Measurements from ENCODE around the gene TRIM13.

DNA sequence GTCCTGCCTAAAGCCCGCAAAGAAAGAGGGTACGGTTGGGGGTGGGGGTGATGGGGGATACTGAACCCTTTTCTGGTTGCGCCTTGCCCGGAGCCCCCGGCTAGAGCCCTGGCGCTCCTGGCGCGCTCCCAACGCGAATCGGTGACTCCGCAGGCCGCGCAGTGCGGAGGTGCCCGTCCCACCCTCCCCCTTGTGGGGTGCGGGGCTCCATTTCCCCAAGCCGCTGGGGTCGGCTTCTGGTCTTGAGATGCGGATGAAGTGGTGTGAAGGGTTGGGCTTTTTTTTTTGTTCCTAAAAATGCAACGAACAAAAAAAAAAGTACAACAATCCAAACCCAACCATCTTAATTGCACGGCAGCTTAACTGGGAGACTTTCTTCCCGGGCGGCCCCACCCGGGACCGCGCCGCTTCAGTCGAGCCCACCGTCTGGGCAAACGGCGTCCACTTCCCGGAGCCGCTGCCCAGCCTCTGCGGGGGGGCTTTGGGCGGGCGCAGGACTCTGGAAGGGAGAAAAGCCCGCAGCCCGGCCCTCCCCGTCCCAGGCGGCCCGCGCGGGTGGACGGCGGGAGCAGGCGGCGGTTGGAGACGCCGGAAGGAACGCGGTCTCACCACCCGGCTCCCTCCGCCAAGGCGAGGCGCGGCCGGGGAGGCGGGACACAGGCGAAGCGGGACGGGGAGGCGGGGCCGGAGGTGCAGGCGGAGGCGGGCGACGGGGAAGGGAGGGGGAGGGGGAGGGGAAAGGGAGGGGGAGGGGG lies 504 bp upstream of the TRIM13 start:
- TF ChIP-seq, protein P1, sequence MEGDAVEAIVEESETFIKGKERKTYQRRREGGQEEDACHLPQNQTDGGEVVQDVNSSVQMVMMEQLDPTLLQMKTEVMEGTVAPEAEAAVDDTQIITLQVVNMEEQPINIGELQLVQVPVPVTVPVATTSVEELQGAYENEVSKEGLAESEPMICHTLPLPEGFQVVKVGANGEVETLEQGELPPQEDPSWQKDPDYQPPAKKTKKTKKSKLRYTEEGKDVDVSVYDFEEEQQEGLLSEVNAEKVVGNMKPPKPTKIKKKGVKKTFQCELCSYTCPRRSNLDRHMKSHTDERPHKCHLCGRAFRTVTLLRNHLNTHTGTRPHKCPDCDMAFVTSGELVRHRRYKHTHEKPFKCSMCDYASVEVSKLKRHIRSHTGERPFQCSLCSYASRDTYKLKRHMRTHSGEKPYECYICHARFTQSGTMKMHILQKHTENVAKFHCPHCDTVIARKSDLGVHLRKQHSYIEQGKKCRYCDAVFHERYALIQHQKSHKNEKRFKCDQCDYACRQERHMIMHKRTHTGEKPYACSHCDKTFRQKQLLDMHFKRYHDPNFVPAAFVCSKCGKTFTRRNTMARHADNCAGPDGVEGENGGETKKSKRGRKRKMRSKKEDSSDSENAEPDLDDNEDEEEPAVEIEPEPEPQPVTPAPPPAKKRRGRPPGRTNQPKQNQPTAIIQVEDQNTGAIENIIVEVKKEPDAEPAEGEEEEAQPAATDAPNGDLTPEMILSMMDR (IDR thresholded peaks at IDR 0.05; ENCODE audit: low read depth, low read length), result no peak
- TF ChIP-seq POLR2A (IDR thresholded peaks at IDR 0.05; ENCODE audit: extremely low read depth, insufficient read length), result peak; percentile 70
- TF ChIP-seq, protein P2, sequence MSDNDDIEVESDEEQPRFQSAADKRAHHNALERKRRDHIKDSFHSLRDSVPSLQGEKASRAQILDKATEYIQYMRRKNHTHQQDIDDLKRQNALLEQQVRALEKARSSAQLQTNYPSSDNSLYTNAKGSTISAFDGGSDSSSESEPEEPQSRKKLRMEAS (IDR thresholded peaks at IDR 0.05; ENCODE audit: low read depth, low read length), result peak; percentile 21; the same call in 1 of the 2 replicates

All from NB4 (cell line).